ENCODE data around the gene ZBTB7C. TPM values are rescaled to one million over a fixed set of nuclear protein-coding genes. Genes with fewer than 3 reads are reported as not detected.

Gene ZBTB7C
- total RNA-seq, 1 experiment from 2014 or later = 0.33 TPM

DNA sequence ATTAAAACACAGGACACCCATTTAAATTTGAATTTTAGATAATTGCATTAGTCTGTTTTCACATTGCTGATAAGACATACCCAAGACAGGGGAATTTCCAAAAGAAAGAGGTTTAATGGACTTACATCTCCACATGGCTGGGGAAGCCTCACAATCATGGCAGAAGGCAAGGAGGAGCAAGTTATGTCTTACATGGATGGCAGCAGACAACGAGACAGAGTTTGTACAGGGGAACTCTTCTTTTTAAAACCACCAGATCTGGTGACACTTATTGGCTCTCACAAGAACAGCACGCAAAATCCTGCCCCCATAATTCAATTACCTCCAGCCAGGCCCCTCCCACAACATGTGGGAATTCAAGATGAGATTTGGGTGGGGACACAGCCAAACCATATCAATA, 398.9 kb downstream of the ZBTB7C start:
- peaks cover 10% of the 10 kb centered on the region for H3K23me2 ChIP-seq (ENCODE audit: insufficient read length, low read depth, low read length, poor library complexity, severe bottlenecking)
- H3K79me2 ChIP-seq (ENCODE audit: insufficient read depth, low read length) = no peaks in the 10 kb centered on the region
- no peak overlapping the region for H3K23ac ChIP-seq (ENCODE audit: insufficient read length, low read depth, low read length)
- H3K4me2 ChIP-seq (ENCODE audit: insufficient read depth, insufficient read length, low read length) = no peak overlapping the region
- no peaks in the 10 kb centered on the region for H3K9me3 ChIP-seq (ENCODE audit: control insufficient read depth, low read depth, low read length)
- no peaks in the 10 kb centered on the region for H4K20me1 ChIP-seq (ENCODE audit: control insufficient read depth, insufficient read depth, insufficient read length)
- H3T11ph ChIP-seq (ENCODE audit: low read length) = no peak overlapping the region
- H4K8ac ChIP-seq (replicated peaks; ENCODE audit: insufficient read length, low read depth, low read length) = no peak overlapping the region
- H2BK20ac ChIP-seq (ENCODE audit: low read depth, low read length, poor library complexity, severe bottlenecking) = no peak overlapping the region
- peaks cover 37 to 44% of the 10 kb centered on the region in 2 experiments for H3K4me1 Mint-ChIP-seq
- no peak overlapping the region for H3K4ac ChIP-seq (ENCODE audit: low read depth, low read length)
- H3K56ac ChIP-seq (ENCODE audit: insufficient read length, low read depth, low read length) = no peak overlapping the region
- H3K27ac Mint-ChIP-seq = no peak overlapping the region
- no peak overlapping the region for H3K14ac ChIP-seq (ENCODE audit: insufficient read depth, low read length)
- H2AFZ ChIP-seq (ENCODE audit: low read length) = no peak overlapping the region
- no peaks in the 10 kb centered on the region for H3K79me1 ChIP-seq (ENCODE audit: insufficient read depth, low read depth, low read length, poor library complexity, severe bottlenecking)
- no peaks in the 10 kb centered on the region; the same call in 1 of the 2 replicates for H3K27me3 ChIP-seq (ENCODE audit: insufficient read depth, low read length)
- no peak overlapping the region for H2BK120ac ChIP-seq (ENCODE audit: low read depth, low read length, poor library complexity, severe bottlenecking)
- no peak overlapping the region for H2AK5ac ChIP-seq (ENCODE audit: insufficient read length, low read length)
- H3K9ac ChIP-seq (ENCODE audit: extremely low read depth, insufficient read length, low read length) = no peak overlapping the region
- DNase-seq = no peak
- no peaks in the 10 kb centered on the region for H3K4me1 ChIP-seq (ENCODE audit: insufficient read depth, low read length)
- peaks cover 14 to 16% of the 10 kb centered on the region in 2 experiments for H3K9me3 Mint-ChIP-seq
- H2BK12ac ChIP-seq (ENCODE audit: insufficient read length, low read depth, low read length) = no peak overlapping the region
- H3K4me3 Mint-ChIP-seq = no peak overlapping the region
- H4K5ac ChIP-seq (ENCODE audit: insufficient read length, low read depth, low read length) = no peak overlapping the region
- H3K36me3 Mint-ChIP-seq (ENCODE audit: insufficient read depth in 1 of 3, low read depth in 3 of 3) = peaks cover 0 to 12% (median 4%) of the 10 kb centered on the region in 3 experiments; a peak in 5 of 7 replicates
- WGBS (ENCODE audit: extremely low coverage, insufficient read length, low lambda C conversion rate) = no CpG with 5 or more reads among the region's 2 CpGs
- no peak overlapping the region for H2BK5ac ChIP-seq (ENCODE audit: insufficient read length, low read length)
- H3K18ac ChIP-seq (ENCODE audit: insufficient read length, low read depth, low read length) = no peak overlapping the region
- no peak overlapping the region for H2BK15ac ChIP-seq (ENCODE audit: low read depth, low read length)
- peaks cover 12% of the 10 kb centered on the region for H3K27me3 Mint-ChIP-seq (ENCODE audit: low read depth)
- no peak overlapping the region for H3K27ac ChIP-seq (ENCODE audit: insufficient read length, low read depth, low read length)
- H4K91ac ChIP-seq (ENCODE audit: insufficient read length, low read depth, low read length) = no peak overlapping the region
- TF ChIP-seq, protein P1, sequence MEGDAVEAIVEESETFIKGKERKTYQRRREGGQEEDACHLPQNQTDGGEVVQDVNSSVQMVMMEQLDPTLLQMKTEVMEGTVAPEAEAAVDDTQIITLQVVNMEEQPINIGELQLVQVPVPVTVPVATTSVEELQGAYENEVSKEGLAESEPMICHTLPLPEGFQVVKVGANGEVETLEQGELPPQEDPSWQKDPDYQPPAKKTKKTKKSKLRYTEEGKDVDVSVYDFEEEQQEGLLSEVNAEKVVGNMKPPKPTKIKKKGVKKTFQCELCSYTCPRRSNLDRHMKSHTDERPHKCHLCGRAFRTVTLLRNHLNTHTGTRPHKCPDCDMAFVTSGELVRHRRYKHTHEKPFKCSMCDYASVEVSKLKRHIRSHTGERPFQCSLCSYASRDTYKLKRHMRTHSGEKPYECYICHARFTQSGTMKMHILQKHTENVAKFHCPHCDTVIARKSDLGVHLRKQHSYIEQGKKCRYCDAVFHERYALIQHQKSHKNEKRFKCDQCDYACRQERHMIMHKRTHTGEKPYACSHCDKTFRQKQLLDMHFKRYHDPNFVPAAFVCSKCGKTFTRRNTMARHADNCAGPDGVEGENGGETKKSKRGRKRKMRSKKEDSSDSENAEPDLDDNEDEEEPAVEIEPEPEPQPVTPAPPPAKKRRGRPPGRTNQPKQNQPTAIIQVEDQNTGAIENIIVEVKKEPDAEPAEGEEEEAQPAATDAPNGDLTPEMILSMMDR (conservative IDR thresholded peaks at IDR 0.05) = no peak

Measured in H9 (cell line).